Caco-2 (cell line): ENCODE data around the gene HAUS2. TPM values are rescaled to one million over a fixed set of nuclear protein-coding genes. Genes with fewer than 3 reads are reported as not detected.

ENCODE experiments used
- BruUV-seq: library from RNA; stranded (reverse); fragments of 400-500 nt; replicated peaks from 2 replicates; lab custom pipeline; 2021; lab: Mats Ljungman, UMichigan
- CTCF ChIA-PET: fragments of 300-600 bp; sonication (Branson Sonifier 250); formaldehyde crosslinking; loops from one replicate; lab custom pipeline; 2022; ENCODE audit warnings: antibody characterized with exemption; lab: Charles Lee
- POLR2A ChIA-PET: fragments of 300-600 bp; sonication (Branson Sonifier 250); formaldehyde crosslinking; loops from one replicate; lab custom pipeline; 2022; ENCODE audit warnings: antibody characterized with exemption; lab: Charles Lee
- DNase-seq, 2 experiments: peaks; one replicate each; pipeline versions ENCODE4 v3.0.0 to v3.0.0-alpha.2; 2020 to 2022
- H3K27me3 ChIP-seq: replicated peaks from 2 replicates; pipeline ENCODE4 v1.6.0; 2011; ENCODE audit warnings: low read length; ENCODE audit not compliant: control insufficient read depth, insufficient read depth
- H3K36me3 ChIP-seq: 2 replicates; pipeline ENCODE4 v1.5.1; 2011; ENCODE audit warnings: low read length; ENCODE audit not compliant: control insufficient read depth, insufficient read depth
- H3K4me1 ChIP-seq: fragments of 250-450 bp; sonication (Bioruptor Pico); 2 replicates; pipeline ENCODE4 v1.5.1; 2020; ENCODE audit warnings: mild to moderate bottlenecking
- H3K4me3 ChIP-seq: 2 replicates; pipeline ENCODE4 v1.5.1; 2011; ENCODE audit warnings: low read depth, mild to moderate bottlenecking, control low read depth, low read length
- H3K9me3 ChIP-seq: fragments of 250-450 bp; sonication (Bioruptor Pico); 2 replicates; pipeline ENCODE4 v1.5.1; 2020; ENCODE audit warnings: mild to moderate bottlenecking, moderate library complexity
- H3K27ac Mint-ChIP-seq: one replicate; pipeline ENCODE4 v1.8.0; 2022; ENCODE audit warnings: mixed read lengths; ENCODE audit not compliant: unreplicated experiment
- H3K27me3 Mint-ChIP-seq: one replicate; pipeline ENCODE4 v1.8.0; 2022; ENCODE audit warnings: mixed read lengths; ENCODE audit not compliant: insufficient read depth, unreplicated experiment
- H3K36me3 Mint-ChIP-seq: one replicate; pipeline ENCODE4 v1.8.0; 2022; ENCODE audit warnings: mild to moderate bottlenecking, mixed read lengths; ENCODE audit not compliant: insufficient read depth, unreplicated experiment
- H3K4me1 Mint-ChIP-seq: one replicate; pipeline ENCODE4 v1.8.0; 2022; ENCODE audit warnings: low read depth, mixed read lengths; ENCODE audit not compliant: unreplicated experiment
- H3K4me3 Mint-ChIP-seq: one replicate; pipeline ENCODE4 v1.8.0; 2022; ENCODE audit warnings: mild to moderate bottlenecking, moderate library complexity, mixed read lengths; ENCODE audit not compliant: unreplicated experiment
- H3K9me3 Mint-ChIP-seq: one replicate; pipeline ENCODE4 v1.8.0; 2022; ENCODE audit warnings: mixed read lengths; ENCODE audit not compliant: unreplicated experiment
- CTCF ChIP-seq, 2 experiments: fragments of 200-600 bp in 1 of 2; IDR thresholded peaks; 1 replicate in 1 of 2; 2 replicates in 1 of 2; pipeline versions ENCODE4 v1.5.1 to v1.8.0; 2011 to 2022; ENCODE audit warnings: antibody characterized with exemption in 1 of 2, control low read depth in 1 of 2, inconsistent platforms in 1 of 2, low read depth in 1 of 2, low read length in 1 of 2, mild to moderate bottlenecking in 1 of 2, moderate library complexity in 1 of 2; ENCODE audit not compliant: insufficient read depth in 1 of 2, severe bottlenecking in 1 of 2, unreplicated experiment in 1 of 2
- intact Hi-C: fragments of 100-400 bp; cut with micrococcal nuclease; formaldehyde crosslinking; loops from one replicate; pipeline ENCODE4 v1.10.0; 2022; ENCODE audit not compliant: unreplicated experiment
- total RNA-seq: library from RNA; stranded (reverse); gene quantifications from 2 replicates; pipeline ENCODE4 v1.2.3, GENCODE V29; 2022

The HAUS2 gene
- total RNA-seq, 1 experiment from 2014 or later, result 35.7 TPM

GRCh38 chr15:42612367-42612912 is 63.8 kb downstream of the HAUS2 start:
- no peaks in the 10 kb centered on the region for H3K36me3 Mint-ChIP-seq
- Histone ChIP-seq H3K27me3 (no peaks in the 10 kb centered on the region; the same call in 1 of the 2 replicates), H3K9me3 (no peaks in the 10 kb centered on the region), H3K4me3 (no peak overlapping the region), H3K4me1 (no peaks in the 10 kb centered on the region), H3K36me3 (no peaks in the 10 kb centered on the region)
- ChIA-PET CTCF (no interaction called here), POLR2A (no interaction called here)
- DNase-seq, result no peak
- no peaks in the 10 kb centered on the region for H3K9me3 Mint-ChIP-seq
- no peak overlapping the region for H3K4me3 Mint-ChIP-seq
- BruUV-seq, result no TSS peak
- peaks cover 3% of the 10 kb centered on the region for H3K27me3 Mint-ChIP-seq
- H3K4me1 Mint-ChIP-seq, result no peaks in the 10 kb centered on the region
- intact Hi-C loops, result no loop called here
- H3K27ac Mint-ChIP-seq, result no peak overlapping the region
- no peak for TF ChIP-seq CTCF (IDR thresholded peaks at IDR 0.05; ENCODE audit: insufficient read depth in 1 of 2, low read depth in 1 of 2, low read length in 1 of 2, severe bottlenecking in 1 of 2, unreplicated experiment in 1 of 2)

GRCh38 chr15:42616107-42616506 is 67.5 kb downstream of the HAUS2 start:
- BruUV-seq, result no TSS peak
- Mint-ChIP-seq H3K4me1 (no peaks in the 10 kb centered on the region), H3K27me3 (no peaks in the 10 kb centered on the region), H3K36me3 (no peaks in the 10 kb centered on the region), H3K4me3 (no peak overlapping the region), H3K9me3 (no peaks in the 10 kb centered on the region), H3K27ac (no peak overlapping the region)
- Histone ChIP-seq H3K27me3 (no peaks in the 10 kb centered on the region), H3K9me3 (no peaks in the 10 kb centered on the region), H3K4me3 (no peak overlapping the region), H3K36me3 (no peaks in the 10 kb centered on the region), H3K4me1 (no peaks in the 10 kb centered on the region)
- CTCF ChIA-PET, result interaction anchor here (0.7 kb wide), 1 partner anchor 37 kb away, joined by 4 read pairs; no protein-coding TSS in a partner anchor
- TF ChIP-seq CTCF (IDR thresholded peaks at IDR 0.05; ENCODE audit: insufficient read depth in 1 of 2, low read depth in 1 of 2, low read length in 1 of 2, severe bottlenecking in 1 of 2, unreplicated experiment in 1 of 2), result no peak
- POLR2A ChIA-PET, result no interaction called here
- intact Hi-C loops, result no loop called here
- DNase-seq, result no peak

Other genes with a start within 250 kb of the HAUS2 start
- gene CAPN3, start 189.3 kb upstream of the HAUS2 start, total RNA-seq, result 0.66 and 1.3 TPM in 2 replicates
- 47.8 and 51.4 TPM in 2 replicates for gene ZNF106, start 57.7 kb upstream of the HAUS2 start, total RNA-seq
- 92.2 and 97.5 TPM in 2 replicates for gene SNAP23, start 53.2 kb upstream of the HAUS2 start, total RNA-seq
- gene LRRC57, start within 50 bp of the HAUS2 start, total RNA-seq, result 19.3 and 28.8 TPM in 2 replicates
- gene STARD9, start 26.8 kb downstream of the HAUS2 start, total RNA-seq, result 0.56 and 0.86 TPM in 2 replicates
- 29.4 and 32.3 TPM in 2 replicates for gene CDAN1, start 188.3 kb downstream of the HAUS2 start, total RNA-seq